ENCODE results near the gene ZBTB7B.

The ZBTB7B gene

DNA sequence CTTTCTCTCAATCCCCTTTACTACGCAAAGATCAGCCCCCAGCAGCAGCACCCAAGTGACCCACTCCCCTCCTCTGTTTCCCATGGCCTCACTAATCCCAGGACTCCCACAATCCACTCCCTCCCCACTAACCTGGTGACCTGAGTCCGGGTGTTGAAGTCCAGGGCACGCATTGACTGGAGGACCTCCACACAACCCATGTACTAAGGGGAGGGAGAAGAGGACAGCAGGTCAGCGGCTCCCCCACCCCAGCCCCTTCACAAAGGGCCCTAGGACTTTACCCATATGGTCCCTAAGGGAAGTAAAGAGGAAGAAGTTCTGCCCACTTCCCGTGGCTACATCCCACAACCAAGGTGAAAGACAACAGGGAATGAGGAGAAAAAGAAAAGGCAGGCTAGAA lies 33.4 kb upstream of the ZBTB7B start:
- H3K27ac ChIP-seq = peak overlapping the region; percentile 98; the same call in 1 of the 2 replicates
- TF ChIP-seq, protein P1, sequence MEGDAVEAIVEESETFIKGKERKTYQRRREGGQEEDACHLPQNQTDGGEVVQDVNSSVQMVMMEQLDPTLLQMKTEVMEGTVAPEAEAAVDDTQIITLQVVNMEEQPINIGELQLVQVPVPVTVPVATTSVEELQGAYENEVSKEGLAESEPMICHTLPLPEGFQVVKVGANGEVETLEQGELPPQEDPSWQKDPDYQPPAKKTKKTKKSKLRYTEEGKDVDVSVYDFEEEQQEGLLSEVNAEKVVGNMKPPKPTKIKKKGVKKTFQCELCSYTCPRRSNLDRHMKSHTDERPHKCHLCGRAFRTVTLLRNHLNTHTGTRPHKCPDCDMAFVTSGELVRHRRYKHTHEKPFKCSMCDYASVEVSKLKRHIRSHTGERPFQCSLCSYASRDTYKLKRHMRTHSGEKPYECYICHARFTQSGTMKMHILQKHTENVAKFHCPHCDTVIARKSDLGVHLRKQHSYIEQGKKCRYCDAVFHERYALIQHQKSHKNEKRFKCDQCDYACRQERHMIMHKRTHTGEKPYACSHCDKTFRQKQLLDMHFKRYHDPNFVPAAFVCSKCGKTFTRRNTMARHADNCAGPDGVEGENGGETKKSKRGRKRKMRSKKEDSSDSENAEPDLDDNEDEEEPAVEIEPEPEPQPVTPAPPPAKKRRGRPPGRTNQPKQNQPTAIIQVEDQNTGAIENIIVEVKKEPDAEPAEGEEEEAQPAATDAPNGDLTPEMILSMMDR (IDR thresholded peaks at IDR 0.05) = no peak
- no peak for TF ChIP-seq ZFX (IDR thresholded peaks at IDR 0.05; ENCODE audit: borderline replicate concordance)

DNA sequence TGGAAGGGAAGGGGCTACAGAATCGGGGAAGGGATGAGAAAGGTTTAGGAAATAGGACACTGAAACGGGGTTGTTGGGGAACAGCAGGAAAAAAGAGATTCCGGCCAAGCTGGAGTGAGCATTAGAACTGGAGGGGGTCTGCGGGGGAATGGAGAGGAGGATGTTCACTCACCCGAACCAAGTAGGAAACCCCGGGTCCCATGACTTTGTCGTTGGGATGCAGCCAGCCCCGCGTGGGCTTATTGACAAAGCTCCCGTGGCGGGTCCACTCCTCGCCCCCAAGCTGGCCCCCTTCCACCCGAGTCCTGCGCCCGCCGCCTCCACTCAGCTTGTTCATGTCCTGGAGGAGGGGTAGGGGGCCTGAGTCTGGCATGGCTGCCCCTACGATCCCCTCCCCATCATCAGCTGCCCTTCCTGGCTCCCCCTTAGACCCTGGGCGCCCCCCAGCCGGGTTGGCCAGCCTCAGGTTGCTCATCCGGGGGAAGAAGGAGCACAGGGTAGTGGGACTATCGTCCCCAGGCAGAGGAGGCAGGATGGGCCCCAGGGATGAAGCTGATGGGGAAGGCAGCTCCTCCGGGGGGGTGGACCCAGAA lies 32.6 kb upstream of the ZBTB7B start:
- TF ChIP-seq ZFX (IDR thresholded peaks at IDR 0.05; ENCODE audit: borderline replicate concordance) = no peak
- TF ChIP-seq, protein P1 (IDR thresholded peaks at IDR 0.05) = no peak
- H3K27ac ChIP-seq = peak overlapping the region; percentile 98

DNA sequence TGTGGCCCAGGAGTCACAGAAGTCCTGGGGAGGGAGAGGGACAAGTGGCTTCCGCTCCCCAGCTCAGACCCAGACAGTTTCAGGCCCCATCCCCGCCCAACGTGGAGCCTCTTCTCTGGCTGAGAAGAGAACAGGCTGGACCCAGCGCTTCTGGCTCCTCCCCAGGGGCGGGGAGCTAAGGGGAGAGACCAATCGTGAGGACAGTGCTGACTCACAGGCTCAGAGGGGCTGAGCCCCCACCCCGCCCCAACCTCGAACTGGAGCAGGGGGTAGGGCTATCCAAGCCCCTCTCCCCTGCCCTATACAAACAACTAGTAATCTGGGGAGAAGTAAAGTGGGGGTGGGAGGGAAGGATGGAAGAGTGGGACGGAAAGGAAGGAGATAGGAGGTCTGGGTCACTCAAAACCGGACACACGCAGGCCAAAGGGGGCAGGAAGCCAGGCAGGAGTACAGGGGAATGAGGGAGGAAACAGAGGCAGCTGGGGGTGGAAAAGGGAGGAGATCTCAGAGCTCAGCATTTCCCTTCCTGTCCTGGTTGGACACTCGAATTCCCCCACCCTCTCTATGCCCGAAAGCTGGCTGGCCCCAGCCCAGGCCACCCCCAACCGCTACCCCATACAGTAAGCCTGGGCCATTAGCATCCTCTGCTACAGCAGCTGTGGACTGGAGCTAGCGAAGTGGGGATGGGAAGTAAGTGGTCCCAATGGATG lies 31.8 kb upstream of the ZBTB7B start, which contains the start of gene SHC1:
TSS of gene SHC1 (minus strand) at position 117 of the 710 bp plus-strand sequence. CDS start 221 bp downstream, outside the sequence.
- TF ChIP-seq, protein P1 (IDR thresholded peaks at IDR 0.05) = no peak
- no peak for TF ChIP-seq ZFX (IDR thresholded peaks at IDR 0.05; ENCODE audit: borderline replicate concordance)
- peak within 1 kb of the TSS; percentile 98 for H3K27ac ChIP-seq

DNA sequence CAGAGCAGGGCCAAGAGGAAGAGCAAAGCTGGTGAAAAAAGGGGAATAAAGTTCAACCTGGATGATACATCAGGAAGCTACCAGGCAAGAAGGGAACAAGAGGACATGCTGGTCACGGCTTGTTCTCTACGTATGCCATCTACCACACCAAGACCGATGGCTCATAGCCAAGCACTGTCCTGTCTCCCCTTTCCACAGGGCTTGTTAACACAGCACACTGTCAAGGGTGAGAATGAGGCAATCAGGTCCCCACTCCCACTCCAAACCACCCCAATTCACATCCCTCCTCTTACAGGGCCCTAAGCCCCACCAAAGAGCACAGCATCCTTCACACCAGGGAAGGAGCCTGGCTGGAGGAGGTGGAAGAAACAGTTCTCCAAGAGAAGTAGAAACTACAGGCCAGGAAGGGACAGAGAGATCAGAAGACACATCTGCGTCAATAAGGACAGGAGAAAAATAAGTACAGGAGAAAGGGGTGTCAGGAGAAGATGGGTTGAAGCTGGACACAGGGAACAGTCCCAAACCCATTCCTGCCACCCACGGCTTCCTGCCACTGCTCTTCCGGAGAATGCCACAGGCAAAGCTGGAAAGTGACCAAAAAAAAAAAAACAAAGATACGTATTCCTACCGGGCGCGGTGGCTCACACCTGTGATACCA lies 31.1 kb upstream of the ZBTB7B start:
- peak overlapping the region; percentile 98 for H3K27ac ChIP-seq
- TF ChIP-seq, protein P1 (IDR thresholded peaks at IDR 0.05) = no peak
- TF ChIP-seq ZFX (IDR thresholded peaks at IDR 0.05; ENCODE audit: borderline replicate concordance) = no peak

DNA sequence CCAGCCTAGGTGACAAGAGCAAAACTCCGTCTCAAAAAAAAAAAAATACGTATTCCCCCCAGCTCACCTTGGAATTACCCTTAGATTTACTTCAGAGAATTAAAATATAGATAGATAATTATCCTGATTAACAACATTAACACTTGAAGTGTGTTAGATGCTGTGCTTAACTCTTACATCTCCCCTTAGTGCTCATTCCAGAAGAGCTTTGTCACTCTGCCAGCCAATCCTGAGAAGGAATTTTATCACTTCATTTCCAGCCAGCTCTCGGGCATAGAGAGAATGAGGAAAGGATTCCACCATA lies 30.4 kb upstream of the ZBTB7B start:
- H3K27ac ChIP-seq = peak overlapping the region; percentile 98
- no peak for TF ChIP-seq ZFX (IDR thresholded peaks at IDR 0.05; ENCODE audit: borderline replicate concordance)
- TF ChIP-seq, protein P1 (IDR thresholded peaks at IDR 0.05) = no peak

DNA sequence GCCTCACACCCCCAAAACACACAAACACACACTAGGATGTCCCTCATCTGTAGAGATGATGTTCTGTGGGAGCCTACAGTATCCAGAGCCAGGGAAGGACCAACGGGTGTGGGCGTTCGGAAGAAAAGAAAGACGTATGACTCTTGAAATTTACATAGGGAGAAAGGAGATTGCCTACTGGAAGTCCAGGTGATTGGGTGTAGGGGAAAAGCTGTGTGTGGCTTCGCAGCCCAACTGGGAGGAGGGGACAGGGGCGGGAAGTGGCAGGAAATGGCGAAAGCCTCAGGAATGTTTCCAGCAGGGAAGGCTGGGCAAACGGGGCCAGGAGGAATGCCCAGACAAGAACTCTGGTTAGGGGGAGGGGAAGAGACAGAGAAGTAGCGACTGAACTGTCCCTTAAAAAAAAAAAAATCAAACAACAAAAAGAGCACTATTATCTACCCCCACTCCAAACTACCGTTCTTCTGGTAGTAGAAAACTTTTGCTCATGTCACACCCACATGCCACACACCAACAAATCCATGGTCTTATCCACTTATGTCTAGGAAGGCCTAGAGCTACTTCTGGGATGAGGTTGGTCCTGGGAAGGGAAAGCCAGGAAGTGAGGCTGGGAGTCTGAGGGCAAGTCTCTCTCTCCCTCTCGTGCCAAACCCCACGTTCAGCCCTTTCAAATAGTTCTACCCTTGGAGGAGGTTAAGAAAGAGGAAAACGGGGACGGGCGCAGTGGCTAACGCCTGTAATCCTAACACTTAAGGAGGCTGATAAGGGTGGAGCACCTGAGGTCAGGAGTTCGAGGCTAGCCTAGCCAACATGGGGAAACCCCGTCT lies 29.9 kb upstream of the ZBTB7B start:
- TF ChIP-seq ZFX (IDR thresholded peaks at IDR 0.05; ENCODE audit: borderline replicate concordance) = no peak
- TF ChIP-seq, protein P1 (IDR thresholded peaks at IDR 0.05) = no peak
- H3K27ac ChIP-seq = peak overlapping the region; percentile 98
